Transverse colon (tissue), 4 donors: Measurements from ENCODE around the gene PROSER3.

Experiments used
- EP300 ChIP-seq: sonication (generic); formaldehyde crosslinking; IDR thresholded peaks from one replicate; pipeline ENCODE4 v1.6.1; 2017; ENCODE audit warnings: antibody characterized with exemption, low read depth
- POLR2A ChIP-seq: fragments of 450-650 bp; IDR thresholded peaks from one replicate; pipeline ENCODE4 v1.6.1; 2016; ENCODE audit warnings: antibody characterized with exemption, mild to moderate bottlenecking, moderate library complexity
- POLR2AphosphoS5 ChIP-seq, 3 donors: sonication (generic); formaldehyde crosslinking; IDR thresholded peaks; one replicate each; pipeline ENCODE4 v1.6.1; 2016; ENCODE audit warnings: antibody characterized with exemption in 3 of 3
- TF ChIP-seq, protein P1 (sequence below), 5 experiments: fragments of 200-600 bp in 3 of 5; fragments of 450-650 bp in 2 of 5; sonication (generic) in 3 of 5; IDR thresholded peaks; 1 replicate in 2 of 5; 2 replicates in 3 of 5; pipeline ENCODE4 v1.5.1; 2016 to 2017; ENCODE audit warnings: antibody characterized with exemption in 5 of 5, inconsistent platforms in 3 of 5, mild to moderate bottlenecking in 2 of 5, moderate library complexity in 1 of 5

DNA sequence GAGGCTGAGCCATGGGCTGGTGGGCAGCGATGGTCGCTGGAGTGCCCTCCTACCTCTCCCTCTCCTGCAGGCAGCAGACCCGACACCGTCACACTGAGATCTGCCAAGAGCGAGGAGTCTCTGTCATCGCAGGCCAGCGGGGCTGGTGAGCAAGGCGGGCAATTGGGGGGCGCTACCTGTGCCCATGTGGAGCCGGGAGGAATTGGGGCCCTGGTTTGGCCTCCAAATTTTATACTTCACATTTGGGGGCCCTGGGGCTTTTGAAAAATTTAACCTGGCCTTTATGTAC lies 27.3 kb downstream of the PROSER3 start:
- TF ChIP-seq, protein P1, sequence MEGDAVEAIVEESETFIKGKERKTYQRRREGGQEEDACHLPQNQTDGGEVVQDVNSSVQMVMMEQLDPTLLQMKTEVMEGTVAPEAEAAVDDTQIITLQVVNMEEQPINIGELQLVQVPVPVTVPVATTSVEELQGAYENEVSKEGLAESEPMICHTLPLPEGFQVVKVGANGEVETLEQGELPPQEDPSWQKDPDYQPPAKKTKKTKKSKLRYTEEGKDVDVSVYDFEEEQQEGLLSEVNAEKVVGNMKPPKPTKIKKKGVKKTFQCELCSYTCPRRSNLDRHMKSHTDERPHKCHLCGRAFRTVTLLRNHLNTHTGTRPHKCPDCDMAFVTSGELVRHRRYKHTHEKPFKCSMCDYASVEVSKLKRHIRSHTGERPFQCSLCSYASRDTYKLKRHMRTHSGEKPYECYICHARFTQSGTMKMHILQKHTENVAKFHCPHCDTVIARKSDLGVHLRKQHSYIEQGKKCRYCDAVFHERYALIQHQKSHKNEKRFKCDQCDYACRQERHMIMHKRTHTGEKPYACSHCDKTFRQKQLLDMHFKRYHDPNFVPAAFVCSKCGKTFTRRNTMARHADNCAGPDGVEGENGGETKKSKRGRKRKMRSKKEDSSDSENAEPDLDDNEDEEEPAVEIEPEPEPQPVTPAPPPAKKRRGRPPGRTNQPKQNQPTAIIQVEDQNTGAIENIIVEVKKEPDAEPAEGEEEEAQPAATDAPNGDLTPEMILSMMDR (IDR thresholded peaks at IDR 0.05), result no peak
- TF ChIP-seq POLR2AphosphoS5 (IDR thresholded peaks at IDR 0.05) (no peak), EP300 (no peak), POLR2A (no peak)
